Epithelial cell of proximal tubule (primary cell): Measurements from ENCODE around the gene DHRSX. TPM values are rescaled to one million over a fixed set of nuclear protein-coding genes. Genes with fewer than 3 reads are reported as not detected.
"Not testable (repeated sequence)": the region's sequence is repeated elsewhere in the genome, so short reads cannot be mapped to it uniquely, and the experiment has no call there.

Experiments used
- DNase-seq: peaks from one replicate; pipeline ENCODE4 v3.0.0-alpha.2; 2011; ENCODE audit warnings: low read depth
- H3K4me3 ChIP-seq: 2 replicates; pipeline ENCODE4 v1.5.1; 2011; ENCODE audit warnings: low read depth, mild to moderate bottlenecking, low read length
- CTCF ChIP-seq: conservative IDR thresholded peaks from 2 replicates; pipeline ENCODE4 v1.5.1; 2012; ENCODE audit warnings: low read depth, mild to moderate bottlenecking, low read length
- total RNA-seq: library from RNA; depleted of rRNA; stranded (reverse); fragments of >200 nt; gene quantifications from 2 replicates; pipeline ENCODE4 v1.2.3, GENCODE V29; 2015

Gene DHRSX
- total RNA-seq, 1 donor from 2014 or later, result 22.8 TPM

DNA sequence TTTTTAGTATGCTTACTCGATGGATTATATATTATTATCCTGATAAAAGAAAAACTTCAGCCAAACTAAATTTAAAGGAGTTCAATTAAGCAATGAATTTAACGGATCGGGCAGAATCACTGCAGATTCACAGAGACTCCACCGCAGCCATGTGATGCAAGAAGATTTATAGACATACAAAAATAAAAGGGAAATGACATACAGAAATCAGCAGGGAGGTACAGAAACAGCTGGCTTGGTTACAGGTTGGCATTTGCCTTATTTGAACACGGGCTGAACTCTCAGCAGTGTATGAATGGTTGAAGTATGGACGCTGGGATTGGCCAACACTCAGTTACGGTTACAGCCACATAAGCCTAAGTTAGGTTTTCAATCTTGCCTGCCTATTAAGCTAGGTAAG lies 35.4 kb upstream of the DHRSX start:
- no peak for DNase-seq
- no peak overlapping the region for H3K4me3 ChIP-seq
- TF ChIP-seq CTCF, result no peak

- not testable (repeated sequence) for H3K4me3 ChIP-seq, DNase-seq
Observed at GRCh38 chrX:2534261-2535021, 33.7 kb upstream of the DHRSX start.

DNA sequence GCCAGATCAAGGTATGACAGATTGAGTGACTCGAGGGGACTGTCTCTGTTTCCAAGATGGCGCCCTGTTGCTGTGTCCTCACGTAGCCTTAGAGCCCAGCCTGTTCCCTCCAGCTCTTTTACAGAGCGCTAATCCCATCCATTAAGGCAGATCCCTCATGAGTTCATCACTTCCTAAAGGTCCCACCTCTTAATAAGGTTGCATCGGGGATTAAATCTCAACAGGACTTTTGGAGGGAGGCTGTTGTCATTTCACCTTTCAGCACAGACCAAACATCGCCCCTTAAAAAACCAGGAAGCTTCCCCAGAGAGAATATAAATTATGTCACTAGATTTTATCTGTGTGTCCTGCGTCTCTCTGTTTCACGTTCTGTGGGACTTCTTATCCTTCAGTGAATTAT lies 32.6 kb upstream of the DHRSX start:
- DNase-seq, result no peak
- TF ChIP-seq CTCF, result no peak
- H3K4me3 ChIP-seq, result no peak overlapping the region

DNA sequence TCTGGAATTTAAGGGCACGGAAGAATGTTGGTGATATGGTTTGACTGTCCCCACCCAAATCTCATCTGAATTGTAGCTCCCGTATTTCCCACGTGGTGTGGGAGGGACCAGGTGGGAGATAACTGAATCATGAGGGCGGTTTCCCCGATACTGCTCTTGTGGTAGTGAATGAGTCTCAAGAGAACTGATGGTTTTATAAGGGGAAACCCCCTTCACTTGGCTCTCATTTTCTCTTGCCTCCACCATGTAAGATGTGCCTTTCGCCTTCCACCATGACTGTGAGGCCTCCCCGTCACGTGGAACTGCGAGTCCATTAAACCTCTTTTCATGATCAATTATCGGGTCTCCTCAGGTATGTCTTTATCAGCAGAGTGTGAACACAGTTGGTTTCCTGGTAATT lies 25.6 kb upstream of the DHRSX start:
- DNase-seq, result no peak
- TF ChIP-seq CTCF, result no peak
- no peak overlapping the region for H3K4me3 ChIP-seq

- no peak overlapping the region for H3K4me3 ChIP-seq
- no peak for TF ChIP-seq CTCF
- DNase-seq, result no peak
Observed at GRCh38 chrX:2523911-2524310, 23.1 kb upstream of the DHRSX start.

DNA sequence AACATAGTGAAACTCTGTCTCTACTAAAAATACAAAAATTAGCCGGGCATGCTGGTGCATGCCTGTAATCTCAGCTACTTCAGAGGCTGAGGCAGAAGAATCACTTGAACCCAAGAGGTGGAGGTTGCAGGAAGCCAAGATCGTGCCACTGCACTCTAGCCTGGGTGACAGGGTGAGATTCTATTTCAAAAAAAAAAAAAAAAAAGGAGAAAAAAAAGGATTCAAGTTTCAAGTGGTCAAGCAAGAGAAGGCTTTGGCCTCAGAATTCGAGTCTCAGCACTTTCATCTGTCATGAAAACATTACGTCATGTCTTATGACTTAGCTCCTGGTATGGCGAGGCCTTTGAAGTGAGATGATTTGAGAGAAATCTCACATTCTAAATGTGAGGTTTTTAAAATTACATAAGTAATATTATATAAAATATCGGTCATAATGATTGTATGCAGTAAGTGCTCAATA lies 21.2 kb upstream of the DHRSX start:
- no peak for TF ChIP-seq CTCF
- no peak overlapping the region for H3K4me3 ChIP-seq
- DNase-seq, result no peak

- TF ChIP-seq CTCF, result no peak
- H3K4me3 ChIP-seq, result no peak overlapping the region
- no peak for DNase-seq
Observed at GRCh38 chrX:2521092-2521926, 20.5 kb upstream of the DHRSX start.
